HG03025 (cell line): ENCODE data around the gene METTL25.

ENCODE experiments used
- ATAC-seq: cut with Tn5 transposase; IDR thresholded peaks from one replicate; pipeline ENCODE4 v1.9.1; 2021; ENCODE audit warnings: mild to moderate bottlenecking, moderate library complexity; ENCODE audit not compliant: unreplicated experiment, low FRiP score

The METTL25 gene

DNA sequence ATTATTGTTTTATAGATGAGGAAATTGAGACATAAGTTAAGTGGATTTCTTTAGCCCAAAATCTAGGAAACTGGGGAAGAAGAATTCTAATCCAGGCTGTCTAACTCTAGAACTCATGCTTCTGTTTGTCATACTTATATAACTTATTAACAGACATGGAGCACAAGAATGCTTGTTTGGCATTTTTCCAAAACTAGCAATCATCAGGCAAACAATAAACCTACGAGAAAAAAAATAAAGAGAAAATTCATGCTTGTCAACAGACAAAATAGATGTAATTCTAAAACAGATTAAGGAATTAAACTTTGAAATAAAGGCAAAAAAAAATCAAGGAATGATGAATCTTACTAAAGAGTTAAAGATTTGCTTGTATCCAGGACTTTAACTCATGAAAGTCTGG is 103.1 kb downstream of the METTL25 start:
- ATAC-seq, result no peak

DNA sequence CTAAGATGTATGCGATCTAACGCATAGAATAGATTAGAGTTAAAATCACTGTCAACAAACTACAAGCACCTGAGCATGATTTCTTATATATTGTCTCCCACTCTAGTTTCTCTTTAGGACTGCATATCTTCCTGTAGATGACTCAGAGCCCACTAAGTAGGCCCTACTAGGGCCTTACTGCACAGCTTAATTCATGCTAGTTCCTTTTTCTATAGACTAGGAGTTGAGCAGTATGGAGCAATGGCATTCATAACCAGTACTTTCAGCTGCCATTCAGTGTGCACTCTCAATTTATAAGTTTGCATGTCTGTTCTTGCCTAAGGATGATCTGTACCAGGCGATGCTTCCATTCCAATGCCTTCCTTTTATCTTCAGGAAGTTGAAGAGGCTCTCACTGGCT is 103.5 kb downstream of the METTL25 start:
- no peak for ATAC-seq

DNA sequence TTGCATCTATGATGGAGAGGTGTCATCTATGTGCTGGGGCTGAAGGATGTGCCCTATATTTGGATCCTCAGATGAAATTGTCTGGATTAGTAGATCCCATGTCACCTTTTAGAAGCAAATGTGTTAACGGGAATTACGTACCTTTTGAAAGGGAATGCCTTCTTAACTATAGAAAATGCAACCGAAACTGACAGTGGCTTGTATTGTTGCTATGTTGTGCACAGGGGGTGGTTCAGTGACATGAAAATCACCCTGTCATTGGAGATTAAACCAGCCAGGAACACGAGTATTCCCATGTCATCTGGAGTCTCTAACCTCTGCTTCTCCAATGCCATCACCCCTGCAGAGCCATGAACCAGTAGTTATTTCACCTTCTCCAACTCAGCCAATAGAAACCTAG is 110.2 kb downstream of the METTL25 start:
- no peak for ATAC-seq

DNA sequence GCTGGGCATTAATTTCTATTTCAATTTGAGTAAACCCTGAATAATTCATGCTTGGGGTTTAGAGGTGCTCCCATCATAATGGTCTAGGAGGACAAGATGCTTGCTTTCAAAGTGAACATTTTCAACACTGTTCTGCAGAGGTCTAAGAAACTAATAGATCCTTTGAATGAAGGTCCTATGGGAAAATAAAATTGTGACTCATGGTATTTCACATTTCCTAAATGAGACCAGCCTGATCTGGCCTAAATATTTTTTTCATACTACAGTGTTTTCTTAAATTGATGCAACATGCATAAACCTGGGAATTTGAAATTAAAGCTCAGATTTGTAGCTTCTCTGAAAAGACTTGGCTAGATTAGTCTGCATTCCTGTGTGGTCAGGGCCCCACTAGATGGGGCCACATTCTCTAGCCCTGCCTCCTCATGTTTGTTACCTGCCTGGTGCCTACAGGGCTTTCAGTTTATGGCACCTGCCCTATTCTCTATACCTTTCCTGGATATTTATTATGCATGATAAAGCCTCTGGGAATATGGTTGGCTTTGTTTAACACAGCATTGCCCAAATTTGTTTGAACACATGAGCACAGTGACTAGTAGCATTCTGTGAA is 112.7 kb downstream of the METTL25 start:
- no peak for ATAC-seq

DNA sequence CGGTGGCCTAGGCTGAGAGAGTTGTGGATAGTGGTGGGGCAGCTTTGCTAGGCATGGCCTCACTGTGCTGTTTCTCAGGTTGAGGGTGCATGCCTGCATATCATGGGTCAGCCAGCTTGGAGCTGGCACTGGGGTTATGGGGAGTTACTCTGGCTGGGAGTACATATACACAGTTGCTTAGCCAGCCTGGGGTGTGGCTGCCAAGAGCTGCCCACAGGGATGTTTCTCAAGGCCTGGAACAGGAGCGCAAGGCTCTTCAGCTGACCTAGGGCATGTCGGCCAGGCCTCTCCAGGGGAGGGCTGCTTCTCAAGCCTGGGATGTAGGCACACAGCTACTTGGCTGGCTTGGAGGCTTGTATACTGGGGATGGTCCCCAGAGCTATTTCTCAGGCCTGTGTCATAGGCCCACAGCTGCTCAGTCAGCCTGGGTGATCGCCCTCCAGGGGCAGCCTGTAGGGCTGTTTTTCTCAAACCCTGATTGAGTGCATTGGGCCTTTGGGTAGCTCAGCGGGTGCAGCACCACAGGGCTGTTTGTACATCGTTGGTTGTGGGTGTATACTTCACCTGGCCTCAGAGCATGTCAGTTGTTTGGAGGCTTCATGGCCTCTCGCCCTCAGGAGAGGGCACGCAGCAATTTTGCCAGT is 114.9 kb downstream of the METTL25 start:
- no peak for ATAC-seq

DNA sequence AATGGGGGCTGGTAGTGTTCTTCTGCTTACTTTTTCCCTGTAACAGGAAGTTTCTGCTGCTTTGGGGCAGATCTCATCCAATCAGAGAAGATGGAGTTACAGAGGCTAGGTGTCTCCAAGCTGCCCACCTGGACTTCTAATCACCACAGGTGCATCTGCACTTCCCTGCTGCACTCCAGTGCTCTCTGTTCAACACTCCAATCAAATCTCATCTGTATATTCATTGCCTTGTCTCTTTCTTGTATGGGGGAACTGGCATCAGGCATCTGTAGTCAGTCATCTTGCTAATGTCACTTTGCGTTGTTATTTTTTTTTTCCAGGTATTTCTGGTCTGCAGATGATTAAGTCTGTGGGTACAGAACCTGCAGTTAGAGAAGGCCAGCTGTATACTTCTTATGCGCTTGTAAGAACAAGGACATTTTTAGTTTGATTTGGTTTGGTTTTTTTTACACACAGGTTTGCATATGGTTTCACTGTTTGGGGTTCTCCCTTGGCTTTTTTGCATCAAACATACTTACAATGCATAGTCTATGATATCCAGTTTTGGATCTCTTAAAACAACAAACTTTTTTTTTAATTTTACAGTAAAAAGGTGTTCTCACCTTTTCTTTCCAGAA is 116.0 kb downstream of the METTL25 start:
- ATAC-seq, result peak; percentile 78

DNA sequence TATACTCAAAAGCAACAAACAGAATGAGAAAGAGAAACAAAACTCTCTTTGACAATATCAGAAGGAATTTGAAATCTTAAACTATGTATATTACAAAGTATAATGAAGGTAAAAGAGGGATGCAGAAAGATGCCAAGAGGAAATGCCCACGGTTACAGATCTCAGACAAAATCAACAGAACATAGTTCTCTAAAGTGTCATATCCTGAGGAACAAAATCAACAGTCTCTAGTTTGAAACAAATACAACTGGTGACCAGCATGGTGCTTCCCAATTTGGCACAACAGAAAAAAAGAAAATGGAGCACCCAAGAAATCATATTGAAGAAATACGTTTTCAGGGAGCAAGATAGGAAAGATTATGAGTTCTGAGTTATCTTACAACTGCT is 116.5 kb downstream of the METTL25 start:
- peak; percentile 9 for ATAC-seq

DNA sequence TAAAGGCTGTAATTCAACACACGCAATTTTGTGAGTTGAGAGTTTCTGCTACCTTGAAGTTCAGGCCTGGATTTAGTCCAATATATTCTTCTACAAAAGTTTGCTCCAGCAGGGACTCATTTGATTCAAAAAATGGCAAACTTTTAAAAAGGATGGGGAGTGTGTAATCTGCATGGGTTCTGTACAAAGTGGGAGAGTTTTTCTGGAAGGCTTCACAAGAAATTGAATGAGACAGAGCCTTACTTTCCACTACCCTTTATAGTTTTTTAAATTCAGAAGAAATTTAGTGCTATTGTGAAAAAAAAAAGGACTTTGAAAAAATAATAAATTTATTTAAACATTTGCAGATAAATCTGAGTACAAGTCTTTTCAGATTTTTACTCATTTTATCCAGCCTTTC is 116.9 kb downstream of the METTL25 start:
- no peak for ATAC-seq

DNA sequence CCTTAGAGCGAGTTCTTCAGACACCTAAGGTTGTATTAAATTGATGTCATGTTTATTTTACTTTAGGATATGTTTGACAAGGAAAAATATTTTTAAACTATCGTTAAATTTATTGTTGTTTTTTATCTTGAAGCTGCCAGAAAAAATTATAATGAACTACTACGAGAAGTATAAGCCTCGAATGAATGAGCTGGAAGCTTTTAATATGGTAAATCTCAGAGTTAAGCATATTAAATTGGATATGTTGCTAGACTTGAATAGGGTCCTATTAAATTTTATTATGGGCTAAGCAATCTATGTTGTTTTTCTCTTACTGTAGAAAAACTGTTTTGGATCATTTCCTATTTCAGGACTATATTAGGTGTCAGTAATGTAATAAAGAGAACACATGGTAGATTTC is 118.2 kb downstream of the METTL25 start:
- ATAC-seq, result no peak

DNA sequence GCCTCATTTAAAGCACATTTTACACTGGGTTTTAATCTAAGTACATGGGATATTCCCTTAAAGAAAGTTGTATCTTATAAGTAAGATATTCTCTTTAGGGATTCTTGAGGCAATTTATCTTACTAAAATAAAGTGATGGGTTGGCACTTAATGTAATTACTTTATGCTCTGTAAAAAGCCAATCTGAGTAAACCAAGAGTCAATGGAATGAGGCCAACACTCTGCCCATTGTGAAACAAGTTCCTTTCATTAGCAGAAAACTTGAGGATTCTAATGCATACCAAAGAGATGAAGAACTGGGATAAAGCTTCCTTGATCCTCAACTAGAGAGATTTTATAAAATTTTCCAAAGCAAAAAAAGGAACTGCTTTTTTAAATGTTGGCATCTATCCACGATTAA is 121.2 kb downstream of the METTL25 start:
- no peak for ATAC-seq

DNA sequence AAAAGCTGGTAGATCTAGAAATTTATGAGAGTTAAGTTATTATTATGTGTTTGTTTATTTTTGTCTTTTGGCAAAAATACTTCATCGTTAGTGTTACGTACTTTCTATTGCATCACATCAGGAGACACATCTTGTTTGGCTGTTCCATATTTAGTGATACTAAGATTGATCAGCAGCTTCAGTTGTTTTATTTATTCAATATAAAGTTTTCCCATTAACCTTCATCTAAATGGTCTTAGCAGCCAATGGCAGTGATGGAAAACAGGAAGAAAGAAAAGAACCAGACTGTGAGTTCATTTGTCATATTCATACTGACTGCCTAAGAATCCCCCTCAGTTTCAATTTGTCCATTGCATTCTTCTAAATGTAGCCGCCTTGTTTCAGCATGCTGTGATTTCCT is 122.3 kb downstream of the METTL25 start:
- ATAC-seq, result no peak

DNA sequence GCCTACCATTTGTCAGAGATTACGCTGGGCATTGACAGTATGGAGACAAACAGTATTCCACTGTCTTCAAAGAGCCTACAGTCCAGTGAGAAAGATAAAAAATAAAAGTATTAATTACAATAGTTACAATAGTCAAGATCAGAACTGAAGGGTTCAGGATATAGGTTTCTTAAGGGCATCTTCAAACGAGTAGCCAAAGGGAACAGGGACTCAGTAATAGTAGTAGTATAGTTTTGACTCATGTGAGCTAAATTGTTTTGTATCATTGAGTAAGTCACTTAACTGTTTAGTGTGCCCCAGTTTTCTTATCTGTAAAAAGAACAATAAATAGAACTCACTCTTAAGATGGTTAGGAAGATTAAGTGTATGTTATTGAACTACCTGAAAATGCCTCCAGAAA is 123.6 kb downstream of the METTL25 start:
- ATAC-seq, result no peak

DNA sequence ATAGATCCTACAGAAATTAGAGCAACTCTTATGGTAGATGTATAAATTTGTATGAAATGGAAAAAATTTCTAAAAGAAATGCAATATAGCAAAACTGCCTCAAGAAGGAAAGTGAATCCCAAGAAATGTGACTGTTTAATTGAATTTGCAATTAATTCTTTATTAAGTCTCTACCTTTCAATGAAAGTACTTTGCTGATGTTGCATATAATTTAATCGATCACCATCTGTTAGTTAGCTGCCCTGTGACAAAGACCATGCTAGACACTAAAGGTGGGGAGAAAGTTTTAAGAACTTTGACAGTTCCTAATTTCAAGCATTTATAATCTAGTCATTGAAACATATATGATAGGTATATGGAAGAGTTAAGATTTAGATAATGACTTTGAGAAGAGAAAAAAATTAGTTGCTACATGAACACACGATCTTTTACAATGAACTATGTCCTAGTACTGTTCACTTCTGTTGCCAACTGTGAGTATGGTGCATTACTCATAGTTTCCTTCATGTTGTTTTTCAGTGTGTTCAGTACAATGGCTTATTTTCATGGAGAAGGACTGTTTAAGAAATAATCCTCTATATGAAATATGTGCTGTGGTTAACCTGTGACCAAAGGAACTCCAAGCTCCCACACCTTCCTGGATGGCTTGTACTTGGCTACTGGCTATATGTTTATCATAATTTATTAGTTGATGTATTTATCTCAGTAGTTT is 128.4 kb downstream of the METTL25 start:
- ATAC-seq, result no peak

DNA sequence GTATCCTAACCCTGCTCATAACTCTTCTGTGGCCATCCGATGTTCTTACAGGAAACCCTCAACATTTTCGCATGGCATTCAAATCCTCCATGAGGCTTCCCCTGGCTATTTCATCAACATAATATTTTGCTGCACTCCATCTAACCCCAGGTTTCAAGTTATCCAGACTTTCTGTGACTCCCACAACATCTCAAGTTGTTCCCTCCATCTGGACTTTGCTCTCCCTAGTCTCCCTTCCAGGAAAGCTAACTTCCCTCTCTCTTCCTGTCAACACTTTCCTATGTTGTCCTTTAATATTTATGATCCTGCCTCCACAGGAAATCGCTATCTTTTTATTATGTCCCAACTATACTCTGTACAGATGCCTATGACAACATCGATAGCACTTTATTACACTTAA is 146.1 kb downstream of the METTL25 start:
- no peak for ATAC-seq

DNA sequence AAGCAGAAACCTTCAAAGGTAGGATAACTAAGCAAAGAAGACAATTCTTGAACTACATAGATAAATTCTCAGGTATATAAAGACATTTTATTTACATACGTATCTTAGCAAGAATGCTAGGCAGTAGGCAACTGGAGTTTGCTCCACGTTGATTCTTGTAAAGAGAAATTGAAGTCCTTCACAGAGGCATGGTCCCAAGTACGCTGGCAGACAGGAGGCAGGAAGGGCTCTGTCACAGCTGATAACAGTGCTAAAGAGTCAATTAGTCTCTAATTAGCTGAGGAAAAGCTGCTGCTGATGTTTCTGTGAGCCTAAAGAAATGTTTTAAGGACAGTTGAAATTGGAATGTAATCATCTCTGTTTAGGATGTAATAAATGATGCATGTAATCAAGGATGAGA is 146.8 kb downstream of the METTL25 start:
- ATAC-seq, result no peak

DNA sequence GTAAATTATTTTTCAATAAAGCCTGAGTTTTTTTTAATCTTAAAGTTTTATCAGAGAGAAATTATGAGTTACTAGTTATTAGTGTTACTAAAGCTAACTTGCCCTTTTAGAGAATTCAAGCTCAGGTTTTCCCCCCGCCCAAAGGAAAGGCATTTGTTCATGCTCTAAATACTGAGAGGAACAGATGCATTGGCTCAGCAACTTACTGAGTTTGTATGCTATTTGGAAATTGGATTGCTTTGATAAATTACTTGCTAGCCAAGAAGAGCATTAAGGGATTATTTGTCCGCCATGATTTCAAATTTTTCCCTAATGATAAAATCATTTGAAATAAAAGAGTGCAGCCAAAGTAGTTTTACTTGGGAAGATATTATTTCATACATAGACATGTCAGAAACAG is 149.4 kb downstream of the METTL25 start:
- no peak for ATAC-seq

DNA sequence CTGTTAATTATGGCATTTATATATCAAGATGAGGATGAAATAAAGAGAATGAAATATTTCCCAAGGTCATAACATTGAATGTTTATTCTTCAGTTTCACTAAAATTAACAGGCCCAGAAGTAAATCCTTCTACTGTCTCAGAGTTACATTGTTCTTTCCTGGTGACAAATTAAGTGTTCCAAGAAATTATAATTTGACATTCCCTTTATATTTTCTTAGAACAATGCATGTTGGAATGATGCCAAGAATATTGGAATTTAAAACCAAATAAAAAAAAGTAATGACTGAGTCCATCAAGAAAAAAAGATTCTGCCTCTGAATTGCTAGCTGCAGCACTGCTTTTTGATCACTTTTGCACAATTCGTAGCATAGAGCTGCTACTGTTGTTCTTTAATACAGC is 152.1 kb downstream of the METTL25 start:
- no peak for ATAC-seq

DNA sequence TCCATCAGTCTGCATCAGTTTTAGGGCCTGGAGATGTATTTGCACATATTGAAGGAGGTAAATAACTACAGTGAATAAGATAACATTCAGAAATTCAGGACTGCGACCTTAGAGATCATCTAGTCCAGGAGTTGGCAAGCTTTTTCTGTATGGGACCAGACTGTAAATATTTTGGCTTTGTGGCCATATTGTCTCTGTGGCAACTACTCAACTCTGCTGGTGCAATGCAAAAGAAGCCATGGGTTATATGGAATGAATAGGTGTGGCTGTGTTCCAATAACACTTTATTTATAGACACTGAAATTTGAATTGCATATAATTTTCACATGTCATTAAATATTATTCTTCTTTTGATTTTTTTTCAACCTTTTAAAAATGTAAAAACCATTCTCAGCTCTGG is 156.6 kb downstream of the METTL25 start:
- no peak for ATAC-seq

DNA sequence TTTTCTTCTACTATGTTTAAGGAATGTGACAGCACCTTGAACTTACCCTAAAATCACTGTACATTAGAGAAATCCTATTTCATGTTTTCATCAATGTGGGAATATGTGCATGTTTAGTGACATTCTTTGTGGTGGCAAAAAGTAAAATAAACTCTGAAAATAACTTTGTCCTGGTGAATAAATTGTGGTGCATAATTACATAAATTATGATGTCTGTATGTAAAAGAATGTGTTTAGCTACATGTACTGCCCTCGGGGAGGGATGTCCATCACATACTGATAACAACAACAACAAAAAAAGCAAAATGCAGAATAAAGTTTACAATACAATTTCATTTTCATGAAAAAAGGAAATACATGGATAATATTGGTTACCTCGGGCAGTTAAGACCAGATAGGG is 157.3 kb downstream of the METTL25 start:
- ATAC-seq, result no peak

DNA sequence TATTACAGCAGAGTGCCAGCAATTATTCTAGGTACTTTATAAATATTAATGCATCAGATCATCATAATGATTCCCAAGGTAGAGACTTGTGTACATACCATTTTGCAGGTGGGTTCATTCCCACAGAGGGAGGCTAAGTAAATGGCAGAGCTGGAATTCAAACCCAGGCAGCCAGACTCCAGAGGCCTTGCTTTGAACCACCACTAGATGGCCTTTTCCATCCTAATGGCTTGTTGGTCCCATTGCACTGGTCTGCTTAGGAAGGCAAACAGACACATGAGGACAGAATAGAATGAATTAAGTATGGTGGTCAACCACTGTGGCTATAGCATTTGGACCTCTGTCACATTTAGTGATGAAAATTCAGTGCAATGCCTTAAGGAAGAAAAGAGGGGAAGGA is 158.7 kb downstream of the METTL25 start:
- ATAC-seq, result no peak

DNA sequence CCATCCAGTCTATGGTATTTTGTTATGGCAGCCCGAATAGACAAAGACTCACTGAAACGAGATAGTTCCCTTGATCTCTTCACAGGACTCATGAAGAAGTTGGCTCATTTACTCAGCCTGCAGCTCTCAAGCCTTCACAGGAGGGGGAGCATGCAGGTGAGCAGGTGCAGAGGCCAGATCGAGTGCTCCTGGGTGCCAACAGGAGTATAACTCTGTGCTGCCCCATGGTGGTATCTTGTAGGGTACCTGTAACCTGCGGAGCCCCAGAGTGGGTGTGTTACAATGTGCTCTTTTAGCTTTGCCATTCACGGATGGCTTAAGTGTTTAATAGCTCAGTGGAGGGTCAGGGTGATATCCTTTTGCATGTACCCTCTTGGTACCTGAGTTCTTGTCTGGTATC is 159.5 kb downstream of the METTL25 start:
- no peak for ATAC-seq

DNA sequence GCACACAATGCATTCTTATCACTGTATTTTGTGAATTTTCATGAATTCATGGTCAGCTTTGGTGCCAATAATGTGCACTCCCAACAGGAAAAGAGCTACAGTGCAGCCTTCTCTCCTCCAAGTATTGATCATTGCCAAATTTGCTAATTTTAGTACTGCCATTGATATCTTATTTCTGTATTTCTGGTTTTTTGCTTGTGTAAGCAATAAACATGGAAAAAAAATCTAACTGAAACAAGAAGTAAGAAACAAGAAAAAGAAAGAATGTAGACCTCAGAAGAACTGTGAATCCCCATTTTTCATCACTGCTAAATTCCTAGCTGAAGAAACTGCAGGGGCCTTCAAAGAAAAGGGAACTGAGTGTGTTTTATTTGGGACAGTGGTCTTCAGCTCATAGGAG is 161.2 kb downstream of the METTL25 start:
- no peak for ATAC-seq
